ENCODE data around the gene FAM217A.
"Not testable (repeated sequence)": the region's sequence is repeated elsewhere in the genome, so short reads cannot be mapped to it uniquely, and the experiment has no call there.

Gene FAM217A

DNA sequence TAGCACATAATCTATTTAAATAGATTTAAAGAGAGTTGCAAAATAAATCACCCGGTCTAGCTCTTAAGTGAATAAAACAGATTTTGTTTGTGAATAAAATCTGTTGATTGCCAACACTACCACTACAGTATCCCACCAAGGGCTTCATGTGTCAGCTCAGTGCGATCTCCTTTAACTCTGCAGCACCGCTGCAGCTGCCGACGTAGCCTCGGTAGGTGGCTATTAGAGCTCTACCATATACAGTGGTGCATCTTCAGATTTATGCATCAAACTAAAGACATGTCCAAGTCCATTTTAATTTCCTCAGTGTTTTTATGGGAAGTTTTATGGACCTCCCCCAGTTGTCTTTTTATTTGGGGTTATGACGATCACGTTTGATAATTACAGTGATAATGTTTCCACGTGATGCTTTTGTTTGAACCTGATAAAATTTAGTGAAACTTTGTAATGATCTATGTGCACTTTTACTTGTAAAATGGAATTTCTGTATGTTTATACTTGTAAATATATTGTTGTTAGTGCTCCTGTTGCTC, 29.7 kb upstream of the FAM217A start:
- H3K4me3 ChIP-seq (ENCODE audit: low read length): no peak overlapping the region
- H3K27me3 ChIP-seq (ENCODE audit: control insufficient read depth, insufficient read depth, low read length): no peaks in the 10 kb centered on the region
- H3K27ac ChIP-seq (ENCODE audit: low read length): no peak overlapping the region
- H3K9me3 ChIP-seq (ENCODE audit: control insufficient read depth, insufficient read depth, low read length): no peaks in the 10 kb centered on the region
- no peak for DNase-seq (ENCODE audit: low read depth, low spot score)
- no peaks in the 10 kb centered on the region for H3K4me1 ChIP-seq (ENCODE audit: control insufficient read depth, insufficient read depth, low read length)
- WGBS (ENCODE audit: insufficient coverage, insufficient read length): no CpG with 5 or more reads among the region's 9 CpGs
- H3K36me3 ChIP-seq (ENCODE audit: control insufficient read depth, insufficient read depth, low read length): no peaks in the 10 kb centered on the region

- Histone ChIP-seq H3K4me1 (ENCODE audit: control insufficient read depth, insufficient read depth, low read length) (no peaks in the 10 kb centered on the region), H3K27ac (ENCODE audit: low read length) (no peak overlapping the region), H3K4me3 (ENCODE audit: low read length) (no peak overlapping the region), H3K36me3 (ENCODE audit: control insufficient read depth, insufficient read depth, low read length) (no peaks in the 10 kb centered on the region), H3K27me3 (ENCODE audit: control insufficient read depth, insufficient read depth, low read length) (no peaks in the 10 kb centered on the region), H3K9me3 (ENCODE audit: control insufficient read depth, insufficient read depth, low read length) (no peaks in the 10 kb centered on the region)
- WGBS (ENCODE audit: insufficient coverage, insufficient read length): no CpG with 5 or more reads among the region's 2 CpGs
- DNase-seq (ENCODE audit: low read depth, low spot score): no peak
Measured at GRCh38 chr6:4107873-4108272, 28.9 kb upstream of the FAM217A start.

DNA sequence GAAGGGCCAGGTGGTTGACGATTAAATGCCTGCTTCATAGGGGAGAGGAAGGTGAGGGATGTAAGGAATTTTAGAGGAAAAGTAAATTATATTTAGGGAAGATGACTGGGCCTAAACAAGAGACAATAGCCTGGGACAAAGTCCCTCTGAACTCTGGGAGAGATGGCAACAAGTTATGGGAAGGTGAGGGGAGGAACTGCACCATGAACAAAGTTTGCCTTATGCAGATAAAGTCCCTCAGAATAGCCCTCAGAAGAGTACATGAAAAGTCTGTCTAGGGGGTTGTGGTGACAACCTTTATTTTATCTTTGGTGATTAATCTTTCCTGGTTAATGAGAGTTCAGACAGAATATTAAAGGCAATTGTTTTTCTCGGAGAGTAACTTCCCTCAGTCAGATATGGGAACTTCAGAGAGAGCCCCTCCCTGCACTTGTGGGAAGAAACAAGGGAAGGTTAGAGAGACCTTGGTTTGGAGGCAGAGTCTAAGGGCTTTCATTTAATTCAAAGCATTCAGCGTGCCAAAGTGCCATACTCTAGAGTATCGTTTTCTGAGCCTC, 27.1 kb upstream of the FAM217A start:
- no peak for DNase-seq (ENCODE audit: low read depth, low spot score)
- H3K27ac ChIP-seq (ENCODE audit: low read length): no peak overlapping the region
- no peak overlapping the region for H3K4me3 ChIP-seq (ENCODE audit: low read length)
- no peaks in the 10 kb centered on the region for H3K36me3 ChIP-seq (ENCODE audit: control insufficient read depth, insufficient read depth, low read length)
- H3K27me3 ChIP-seq (ENCODE audit: control insufficient read depth, insufficient read depth, low read length): no peaks in the 10 kb centered on the region
- 100% methylated on average over 1 of the region's 4 CpGs for WGBS (ENCODE audit: insufficient coverage, insufficient read length)
- H3K4me1 ChIP-seq (ENCODE audit: control insufficient read depth, insufficient read depth, low read length): no peaks in the 10 kb centered on the region
- H3K9me3 ChIP-seq (ENCODE audit: control insufficient read depth, insufficient read depth, low read length): no peaks in the 10 kb centered on the region

DNA sequence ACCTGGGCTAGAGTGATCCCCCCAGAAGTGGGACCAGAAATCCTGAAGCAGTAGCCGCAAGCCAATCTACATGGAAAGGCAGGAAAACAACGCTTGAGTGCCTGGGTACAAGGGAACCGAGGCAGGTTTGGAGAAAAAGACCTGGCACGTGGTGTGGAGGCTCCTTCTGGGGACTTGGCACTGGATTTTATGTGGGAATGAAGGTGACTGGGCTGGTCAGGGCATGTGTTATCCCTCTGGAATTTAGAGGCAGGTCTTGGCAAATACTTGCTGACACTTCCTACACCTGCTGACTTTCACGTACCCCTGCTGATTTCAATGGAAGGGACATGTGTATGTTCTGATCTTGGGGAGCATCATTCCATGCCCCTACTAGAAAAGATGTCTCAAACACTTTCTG, 25.0 kb upstream of the FAM217A start:
- Histone ChIP-seq H3K4me1 (ENCODE audit: control insufficient read depth, insufficient read depth, low read length) (no peaks in the 10 kb centered on the region), H3K27ac (ENCODE audit: low read length) (no peak overlapping the region), H3K4me3 (ENCODE audit: low read length) (no peak overlapping the region), H3K27me3 (ENCODE audit: control insufficient read depth, insufficient read depth, low read length) (no peaks in the 10 kb centered on the region), H3K36me3 (ENCODE audit: control insufficient read depth, insufficient read depth, low read length) (no peaks in the 10 kb centered on the region), H3K9me3 (ENCODE audit: control insufficient read depth, insufficient read depth, low read length) (no peaks in the 10 kb centered on the region)
- no peak for DNase-seq (ENCODE audit: low read depth, low spot score)
- no CpG with 5 or more reads among the region's 5 CpGs for WGBS (ENCODE audit: insufficient coverage, insufficient read length)

- Histone ChIP-seq H3K27ac (ENCODE audit: low read length) (no peak overlapping the region), H3K9me3 (ENCODE audit: control insufficient read depth, insufficient read depth, low read length) (no peaks in the 10 kb centered on the region), H3K4me1 (ENCODE audit: control insufficient read depth, insufficient read depth, low read length) (no peaks in the 10 kb centered on the region), H3K4me3 (ENCODE audit: low read length) (no peak overlapping the region), H3K36me3 (ENCODE audit: control insufficient read depth, insufficient read depth, low read length) (no peaks in the 10 kb centered on the region), H3K27me3 (ENCODE audit: control insufficient read depth, insufficient read depth, low read length) (no peaks in the 10 kb centered on the region)
- no peak for DNase-seq (ENCODE audit: low read depth, low spot score)
- no CpG with 5 or more reads among the region's 6 CpGs for WGBS (ENCODE audit: insufficient coverage, insufficient read length)
Measured at GRCh38 chr6:4102687-4103244, 23.8 kb upstream of the FAM217A start.

GRCh38 chr6:4101298-4101697, 22.4 kb upstream of the FAM217A start:
- H3K4me1 ChIP-seq (ENCODE audit: control insufficient read depth, insufficient read depth, low read length): no peaks in the 10 kb centered on the region
- WGBS (ENCODE audit: insufficient coverage, insufficient read length): no CpG with 5 or more reads among the region's 3 CpGs
- H3K36me3 ChIP-seq (ENCODE audit: control insufficient read depth, insufficient read depth, low read length): no peaks in the 10 kb centered on the region
- H3K27me3 ChIP-seq (ENCODE audit: control insufficient read depth, insufficient read depth, low read length): no peaks in the 10 kb centered on the region
- no peak for DNase-seq (ENCODE audit: low read depth, low spot score)
- H3K27ac ChIP-seq (ENCODE audit: low read length): no peak overlapping the region
- no peaks in the 10 kb centered on the region for H3K9me3 ChIP-seq (ENCODE audit: control insufficient read depth, insufficient read depth, low read length)
- no peak overlapping the region for H3K4me3 ChIP-seq (ENCODE audit: low read length)

GRCh38 chr6:4100655-4101054, 21.7 kb upstream of the FAM217A start:
- no peak for DNase-seq (ENCODE audit: low read depth, low spot score)
- Histone ChIP-seq H3K4me1 (ENCODE audit: control insufficient read depth, insufficient read depth, low read length) (no peaks in the 10 kb centered on the region), H3K4me3 (ENCODE audit: low read length) (no peak overlapping the region), H3K9me3 (ENCODE audit: control insufficient read depth, insufficient read depth, low read length) (no peaks in the 10 kb centered on the region), H3K27me3 (ENCODE audit: control insufficient read depth, insufficient read depth, low read length) (no peaks in the 10 kb centered on the region), H3K36me3 (ENCODE audit: control insufficient read depth, insufficient read depth, low read length) (no peaks in the 10 kb centered on the region), H3K27ac (ENCODE audit: low read length) (no peak overlapping the region)
- WGBS (ENCODE audit: insufficient coverage, insufficient read length): no CpG with 5 or more reads among the region's 5 CpGs

GRCh38 chr6:4093288-4093687, 14.4 kb upstream of the FAM217A start:
- Histone ChIP-seq H3K9me3 (ENCODE audit: control insufficient read depth, insufficient read depth, low read length) (no peaks in the 10 kb centered on the region), H3K36me3 (ENCODE audit: control insufficient read depth, insufficient read depth, low read length) (no peaks in the 10 kb centered on the region), H3K27ac (ENCODE audit: low read length) (no peak overlapping the region), H3K27me3 (ENCODE audit: control insufficient read depth, insufficient read depth, low read length) (no peaks in the 10 kb centered on the region), H3K4me1 (ENCODE audit: control insufficient read depth, insufficient read depth, low read length) (no peaks in the 10 kb centered on the region), H3K4me3 (ENCODE audit: low read length) (no peak overlapping the region)
- no peak for DNase-seq (ENCODE audit: low read depth, low spot score)
- no CpG with 5 or more reads among the region's 1 CpG for WGBS (ENCODE audit: insufficient coverage, insufficient read length)

DNA sequence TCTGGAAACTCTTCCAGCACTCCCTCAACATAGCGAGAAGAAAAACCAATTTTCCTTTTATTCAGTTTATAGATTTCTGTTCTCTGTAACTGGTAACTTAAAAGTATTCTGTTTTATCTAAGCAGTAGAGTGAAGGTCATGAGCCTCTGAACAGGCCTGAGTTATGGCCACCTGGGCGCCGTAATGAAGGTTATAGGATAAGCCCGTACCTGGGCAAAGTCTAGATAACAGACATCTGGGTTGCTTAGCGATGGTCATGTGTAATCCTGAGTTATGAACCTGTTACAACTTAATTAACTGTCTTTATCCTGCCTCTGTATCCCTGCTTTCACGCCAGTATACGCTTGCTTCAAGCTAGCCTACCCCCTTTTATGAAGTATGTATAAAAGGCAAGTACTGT, 13.0 kb upstream of the FAM217A start:
- H3K36me3 ChIP-seq (ENCODE audit: control insufficient read depth, insufficient read depth, low read length): no peaks in the 10 kb centered on the region
- WGBS (ENCODE audit: insufficient coverage, insufficient read length): no CpG with 5 or more reads among the region's 7 CpGs
- no peaks in the 10 kb centered on the region for H3K27me3 ChIP-seq (ENCODE audit: control insufficient read depth, insufficient read depth, low read length)
- H3K4me1 ChIP-seq (ENCODE audit: control insufficient read depth, insufficient read depth, low read length): no peaks in the 10 kb centered on the region
- no peak for DNase-seq (ENCODE audit: low read depth, low spot score)
- H3K27ac ChIP-seq (ENCODE audit: low read length): no peak overlapping the region
- H3K4me3 ChIP-seq (ENCODE audit: low read length): no peak overlapping the region
- no peaks in the 10 kb centered on the region for H3K9me3 ChIP-seq (ENCODE audit: control insufficient read depth, insufficient read depth, low read length)

DNA sequence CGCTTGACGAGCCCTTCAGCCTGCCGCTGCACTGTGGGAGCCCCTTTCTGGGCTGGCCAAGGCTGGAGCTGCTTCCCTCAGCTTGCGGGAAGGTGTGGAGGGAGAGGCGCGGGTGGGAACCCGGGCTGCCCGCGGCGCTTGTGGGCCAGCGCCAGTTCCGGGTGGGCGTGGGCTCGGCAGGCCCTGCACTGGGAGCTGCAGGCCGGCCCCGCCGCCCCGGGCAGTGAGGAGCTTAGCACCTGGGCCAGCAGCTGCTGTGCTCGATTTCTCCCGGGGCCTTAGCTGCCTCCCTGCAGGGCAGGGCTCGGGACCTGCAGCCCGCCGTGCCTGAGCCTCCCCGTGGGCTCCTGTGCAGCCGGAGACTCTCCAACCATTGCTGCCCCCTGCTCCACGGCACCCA, 11.1 kb upstream of the FAM217A start:
- H3K9me3 ChIP-seq (ENCODE audit: control insufficient read depth, insufficient read depth, low read length); H3K4me1 ChIP-seq (ENCODE audit: control insufficient read depth, insufficient read depth, low read length); H3K27me3 ChIP-seq (ENCODE audit: control insufficient read depth, insufficient read depth, low read length); H3K27ac ChIP-seq (ENCODE audit: low read length); H3K36me3 ChIP-seq (ENCODE audit: control insufficient read depth, insufficient read depth, low read length); DNase-seq (ENCODE audit: low read depth, low spot score); H3K4me3 ChIP-seq (ENCODE audit: low read length): not testable (repeated sequence)
- no CpG with 5 or more reads among the region's 26 CpGs for WGBS (ENCODE audit: insufficient coverage, insufficient read length)

GRCh38 chr6:4088704-4089103, 9.8 kb upstream of the FAM217A start:
- no CpG with 5 or more reads among the region's 7 CpGs for WGBS (ENCODE audit: insufficient coverage, insufficient read length)
- Histone ChIP-seq H3K4me3 (ENCODE audit: low read length) (no peak overlapping the region), H3K27ac (ENCODE audit: low read length) (no peak overlapping the region), H3K4me1 (ENCODE audit: control insufficient read depth, insufficient read depth, low read length) (no peaks in the 10 kb centered on the region), H3K27me3 (ENCODE audit: control insufficient read depth, insufficient read depth, low read length) (no peaks in the 10 kb centered on the region), H3K9me3 (ENCODE audit: control insufficient read depth, insufficient read depth, low read length) (no peaks in the 10 kb centered on the region), H3K36me3 (ENCODE audit: control insufficient read depth, insufficient read depth, low read length) (no peaks in the 10 kb centered on the region)
- DNase-seq (ENCODE audit: low read depth, low spot score): no peak
